GM18499 (cell line): ENCODE measurements around the gene CAPZA2.
"Not testable (repeated sequence)": the region's sequence is repeated elsewhere in the genome, so short reads cannot be mapped to it uniquely, and the experiment has no call there.

ENCODE experiments used
- ATAC-seq: cut with Tn5 transposase; IDR thresholded peaks from one replicate; pipeline ENCODE4 v1.9.1; 2021; ENCODE audit warnings: moderate number of reproducible peaks; ENCODE audit not compliant: insufficient read depth, unreplicated experiment

The CAPZA2 gene

GRCh38 chr7:116911801-116912200 lies 49.4 kb downstream of the CAPZA2 start:
- no peak for ATAC-seq

GRCh38 chr7:116912269-116912909 lies 50.0 kb downstream of the CAPZA2 start:
- ATAC-seq, result no peak

DNA sequence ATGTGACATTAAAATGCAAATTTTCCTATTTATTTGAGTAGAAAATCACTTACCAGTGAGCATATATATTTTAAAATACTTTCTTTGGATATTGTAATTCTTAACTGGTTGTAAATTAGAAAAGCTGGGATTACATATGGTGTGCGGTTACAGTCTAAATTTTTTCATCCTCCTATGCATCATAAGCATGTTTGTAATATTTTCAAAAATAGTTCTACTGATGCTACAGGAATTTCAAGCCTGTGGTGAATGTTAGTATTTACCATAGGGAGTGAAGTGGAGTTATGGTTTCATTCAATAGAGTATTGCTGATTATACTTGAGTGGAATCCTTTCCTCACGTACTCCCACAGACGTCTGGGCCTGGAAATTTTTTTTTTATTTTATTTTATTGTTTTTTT lies 56.3 kb downstream of the CAPZA2 start:
- no peak for ATAC-seq

- no peak for ATAC-seq
Measured at GRCh38 chr7:116920359-116920758, 58.0 kb downstream of the CAPZA2 start.

DNA sequence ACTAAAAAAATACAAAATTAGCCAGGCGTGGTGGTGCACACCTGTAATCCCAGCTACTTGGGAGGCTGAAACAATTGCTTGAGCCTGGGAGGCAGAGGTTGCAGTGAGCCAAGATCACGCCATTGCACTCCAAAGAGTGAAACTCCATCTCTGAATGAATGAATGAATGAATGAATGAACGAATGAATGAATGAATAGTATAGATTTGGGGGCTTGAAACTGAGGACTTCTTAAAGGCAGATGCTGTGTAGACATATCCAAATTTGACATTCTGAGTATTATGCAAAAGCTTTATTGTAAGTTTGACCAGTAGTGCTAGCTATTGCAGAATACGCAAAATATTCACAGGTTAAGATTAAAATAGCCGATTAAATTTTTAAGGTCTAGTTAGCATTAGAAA lies 60.2 kb downstream of the CAPZA2 start:
- ATAC-seq, result no peak

DNA sequence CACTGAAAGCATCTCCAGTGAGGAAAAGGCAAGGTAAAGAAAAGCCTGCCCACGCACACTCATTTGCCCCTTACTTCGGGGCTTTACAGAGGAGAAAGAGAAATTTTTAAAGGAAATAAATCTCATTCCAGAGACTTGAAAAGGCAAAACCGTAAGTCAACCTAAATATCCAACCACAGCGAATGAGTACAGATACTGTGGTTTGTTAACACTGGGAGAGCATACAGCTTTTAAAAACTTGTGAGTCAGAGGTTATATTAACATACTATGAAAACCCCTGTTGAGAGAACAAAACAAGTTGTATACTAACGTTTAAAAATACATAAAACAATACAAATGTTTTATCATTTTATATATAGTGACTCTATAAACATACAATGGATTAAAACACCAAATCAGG lies 62.4 kb downstream of the CAPZA2 start:
- ATAC-seq, result no peak

GRCh38 chr7:116929021-116929420 lies 66.6 kb downstream of the CAPZA2 start:
- no peak for ATAC-seq

GRCh38 chr7:116929914-116930913 lies 67.8 kb downstream of the CAPZA2 start:
- no peak for ATAC-seq

GRCh38 chr7:116932566-116932965 lies 70.2 kb downstream of the CAPZA2 start:
- ATAC-seq, result no peak

DNA sequence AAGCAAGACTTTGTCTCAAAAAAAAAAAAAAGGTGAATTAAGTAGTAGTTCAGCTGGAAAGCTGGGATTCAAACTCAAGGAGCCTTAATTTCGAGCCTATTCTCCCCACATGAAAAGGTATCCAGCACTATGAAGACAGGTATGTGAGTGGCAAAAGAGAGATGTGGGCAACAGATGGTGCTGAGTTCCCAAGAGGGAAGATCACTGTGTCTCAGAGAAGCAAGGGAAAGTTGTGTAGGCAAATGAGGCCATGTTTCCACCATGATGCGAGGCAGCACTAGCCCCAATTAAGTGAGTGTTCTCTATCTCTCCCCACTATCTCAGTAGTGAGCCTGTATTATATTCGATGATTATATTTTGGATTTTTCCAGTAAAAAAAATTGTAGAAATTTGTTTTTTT lies 71.1 kb downstream of the CAPZA2 start:
- ATAC-seq, result no peak

- ATAC-seq, result no peak
Measured at GRCh38 chr7:116934580-116934979, 72.2 kb downstream of the CAPZA2 start.

DNA sequence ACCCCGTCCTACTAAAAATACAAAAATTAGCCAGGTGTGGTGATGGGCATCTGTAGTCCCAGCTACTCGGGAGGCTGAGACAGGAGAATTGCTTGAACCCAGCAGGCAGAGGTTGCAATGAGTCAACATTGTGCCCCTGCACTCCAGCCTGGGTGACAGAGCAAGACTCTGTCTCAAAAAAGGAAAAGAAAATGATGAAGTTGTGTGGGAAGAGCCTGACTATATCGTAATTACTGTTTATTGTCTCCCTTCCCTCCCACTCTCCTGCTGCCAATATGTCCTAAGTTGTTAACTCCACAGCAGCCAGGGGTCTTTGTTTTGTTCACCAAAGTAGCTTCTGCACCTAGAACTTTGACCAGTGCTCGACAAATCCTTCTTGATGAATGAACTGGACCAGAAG lies 74.5 kb downstream of the CAPZA2 start:
- not testable (repeated sequence) for ATAC-seq

DNA sequence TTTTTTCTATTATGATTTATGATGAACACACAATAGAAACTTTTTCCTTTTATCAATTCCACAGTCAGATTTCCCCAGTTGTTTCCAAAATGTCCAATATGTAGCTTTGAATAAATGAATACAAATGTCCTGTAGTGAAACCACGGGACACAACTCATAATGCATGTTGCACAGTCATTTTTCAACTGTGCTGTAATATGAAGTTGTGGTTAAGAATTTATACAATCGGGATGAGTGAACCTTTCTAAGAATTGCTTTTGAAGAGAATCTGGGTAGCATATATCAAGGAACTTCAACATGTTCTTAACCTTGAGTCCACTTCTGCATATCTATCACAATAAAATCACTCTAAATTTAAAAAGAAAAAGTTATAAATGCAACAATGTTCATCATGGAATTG lies 76.3 kb downstream of the CAPZA2 start:
- ATAC-seq, result no peak

- ATAC-seq, result no peak
Measured at GRCh38 chr7:116940689-116941370, 78.4 kb downstream of the CAPZA2 start.

DNA sequence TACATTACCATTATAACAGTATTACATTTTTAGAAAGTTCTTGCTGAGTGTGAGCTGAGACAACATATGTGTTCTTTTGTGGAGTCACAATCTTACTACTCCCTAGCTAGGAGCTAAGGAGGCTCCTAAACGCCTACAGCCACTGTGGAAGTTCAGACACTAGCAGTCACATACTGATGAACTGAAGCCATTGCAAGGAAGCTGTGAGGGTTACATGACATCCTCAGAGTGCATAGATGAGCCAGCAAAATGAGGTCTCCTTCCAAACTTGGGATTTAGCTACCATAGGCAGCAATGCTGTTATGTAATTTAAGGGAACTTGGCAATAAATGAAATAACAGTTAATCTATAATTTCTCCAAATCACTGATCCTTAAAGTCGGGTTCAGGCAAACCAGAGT lies 80.1 kb downstream of the CAPZA2 start:
- no peak for ATAC-seq

DNA sequence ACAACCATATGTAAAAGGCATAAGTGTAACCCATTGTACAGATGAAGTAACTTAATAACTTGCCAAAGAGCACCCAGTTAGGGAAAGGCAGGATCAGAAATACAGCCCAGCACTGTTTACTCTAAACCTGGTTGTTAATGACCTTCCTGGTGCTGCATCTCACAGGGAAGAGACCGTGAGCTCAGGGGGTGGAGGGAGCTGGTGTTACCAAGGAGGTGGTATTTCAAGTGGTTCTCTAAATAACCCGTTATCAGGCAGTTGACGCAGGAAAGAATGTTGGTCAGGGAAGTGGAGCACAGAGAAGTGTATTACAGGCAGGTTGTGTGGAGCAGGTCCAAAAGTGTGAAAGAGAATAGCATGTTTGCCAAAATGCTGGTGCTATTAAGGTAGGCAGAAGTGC lies 86.5 kb downstream of the CAPZA2 start:
- no peak for ATAC-seq

DNA sequence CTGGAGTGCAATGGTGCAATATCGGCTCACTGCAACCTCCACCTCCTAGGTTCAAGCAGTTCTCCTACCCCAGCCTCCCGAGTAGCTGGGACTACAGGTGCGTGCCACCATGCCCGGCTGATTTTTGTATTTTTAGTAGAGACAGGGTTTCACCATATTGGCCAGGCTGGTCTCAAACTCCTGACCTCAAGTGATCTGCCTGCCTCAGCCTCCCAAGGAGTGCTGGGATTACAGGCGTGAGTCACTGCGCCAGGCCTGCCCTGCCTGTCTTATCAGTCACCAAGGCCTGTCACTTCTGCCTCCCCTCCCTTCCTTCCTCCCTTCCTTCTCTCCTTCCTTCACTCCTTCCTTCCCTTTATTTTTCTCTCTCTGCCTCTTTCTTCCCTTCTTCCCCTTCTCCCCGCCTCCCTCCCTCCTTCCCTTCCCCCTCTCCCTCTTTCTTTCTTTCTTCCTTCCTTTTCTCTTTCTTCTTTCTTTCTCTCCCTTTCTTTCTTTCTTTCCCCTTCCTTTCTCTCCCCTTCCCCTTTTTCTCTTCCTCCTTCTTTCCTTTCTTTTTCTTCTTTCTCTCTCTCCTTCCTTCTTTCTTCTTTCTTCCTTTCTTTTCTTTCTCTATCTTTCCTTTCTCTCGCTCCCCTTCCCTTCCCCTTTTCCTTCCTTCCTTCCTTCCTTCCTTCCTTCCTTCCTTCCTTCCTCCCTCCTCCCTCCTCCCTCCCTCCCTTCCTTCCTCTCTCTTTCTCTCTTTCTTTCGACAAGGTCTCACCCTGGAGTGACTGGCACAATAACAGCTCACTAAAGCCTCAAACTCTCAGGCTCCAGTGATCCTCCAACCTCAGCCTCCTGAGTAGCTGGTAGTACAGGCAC lies 87.8 kb downstream of the CAPZA2 start:
- ATAC-seq, result no peak

- no peak for ATAC-seq
Measured at GRCh38 chr7:116950889-116951351, 88.5 kb downstream of the CAPZA2 start.

- no peak for ATAC-seq
Measured at GRCh38 chr7:116951366-116952292, 89.2 kb downstream of the CAPZA2 start.
